GM19455 (cell line): ENCODE results near the gene TEAD3.

Source experiments
- ATAC-seq: cut with Tn5 transposase; IDR thresholded peaks from one replicate; pipeline ENCODE4 v1.9.1; 2021; ENCODE audit not compliant: unreplicated experiment

Gene TEAD3

GRCh38 chr6:35492974-35493284, 4.0 kb downstream of the TEAD3 start:
- ATAC-seq, result no peak

- ATAC-seq, result no peak
Observed at GRCh38 chr6:35492258-35492973, 4.5 kb downstream of the TEAD3 start.

DNA sequence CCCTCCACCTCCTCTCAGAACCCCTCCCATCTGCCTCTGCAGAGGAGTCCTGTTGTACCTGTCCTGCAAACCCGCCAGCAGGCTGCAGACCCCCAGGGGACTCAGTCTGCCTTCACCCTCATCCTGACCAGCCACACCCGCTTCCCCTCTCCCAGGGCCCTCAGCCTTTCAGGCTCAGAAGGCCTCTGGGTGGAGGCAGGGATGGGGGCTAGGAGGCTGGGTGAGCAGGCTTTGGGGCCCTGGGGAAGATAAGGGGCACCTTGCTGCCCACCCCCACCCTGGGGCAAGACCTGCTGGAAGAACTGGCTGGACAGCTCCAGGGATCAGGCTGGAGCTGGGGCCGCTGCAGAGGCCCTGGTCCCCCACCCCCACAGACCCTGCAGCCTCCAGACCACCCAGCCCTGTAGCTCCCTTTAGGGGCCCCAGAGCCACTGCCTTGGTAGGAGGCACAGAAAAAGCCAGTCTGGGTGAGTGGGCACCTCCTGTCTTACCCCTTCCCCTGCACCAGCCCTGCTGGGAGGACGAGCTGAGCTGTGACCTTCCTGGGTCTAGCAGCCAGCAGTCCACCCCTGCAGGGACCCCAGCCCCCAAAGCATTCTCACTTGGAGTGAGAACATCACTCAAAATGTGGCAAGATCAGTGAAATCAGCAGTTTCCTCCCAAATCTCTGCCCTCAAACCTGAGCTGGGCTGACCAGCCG, 5.2 kb downstream of the TEAD3 start:
- ATAC-seq, result no peak

- ATAC-seq, result no peak
Observed at GRCh38 chr6:35490821-35491557, 5.9 kb downstream of the TEAD3 start.

DNA sequence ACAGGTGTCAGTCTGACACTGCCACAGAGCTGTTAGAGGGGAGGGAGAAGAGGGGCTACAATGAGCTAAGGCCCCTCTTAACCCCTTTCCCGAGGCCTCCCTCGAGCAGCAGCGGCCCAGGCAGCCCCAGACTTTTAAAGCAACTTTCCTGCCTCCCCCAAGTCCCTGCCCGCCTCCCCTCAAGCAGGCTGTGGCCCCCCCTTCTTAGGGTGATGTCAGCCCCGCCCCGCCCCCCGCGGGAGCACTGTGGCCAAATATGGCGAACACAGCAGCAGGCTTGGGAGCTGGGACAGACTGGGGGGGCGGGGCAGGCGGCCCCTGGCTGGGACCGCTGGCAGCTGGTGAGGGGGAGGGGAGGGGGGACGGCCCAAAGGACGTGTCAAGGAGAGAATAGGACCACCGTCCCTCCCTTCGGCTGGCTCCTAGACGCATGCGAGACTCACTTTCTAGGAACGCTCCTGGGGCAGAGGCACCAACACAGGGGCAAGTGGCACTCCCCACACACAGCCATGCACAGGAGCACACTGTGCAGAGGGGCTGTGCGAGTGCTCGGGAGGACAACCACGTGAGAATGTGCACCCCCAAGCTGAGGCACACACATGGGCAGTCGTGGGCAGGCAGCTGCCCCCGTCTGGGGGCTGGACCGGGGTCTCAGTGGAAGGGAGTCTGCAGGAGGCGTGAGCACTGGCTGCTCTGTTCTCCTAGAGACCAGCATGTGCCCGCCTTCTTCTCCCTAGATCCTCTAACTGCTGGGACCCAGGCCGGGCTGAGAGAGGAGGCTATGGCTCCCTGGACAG, 6.7 kb downstream of the TEAD3 start:
- ATAC-seq, result no peak

GRCh38 chr6:35489066-35489465, 7.8 kb downstream of the TEAD3 start:
- ATAC-seq, result no peak

DNA sequence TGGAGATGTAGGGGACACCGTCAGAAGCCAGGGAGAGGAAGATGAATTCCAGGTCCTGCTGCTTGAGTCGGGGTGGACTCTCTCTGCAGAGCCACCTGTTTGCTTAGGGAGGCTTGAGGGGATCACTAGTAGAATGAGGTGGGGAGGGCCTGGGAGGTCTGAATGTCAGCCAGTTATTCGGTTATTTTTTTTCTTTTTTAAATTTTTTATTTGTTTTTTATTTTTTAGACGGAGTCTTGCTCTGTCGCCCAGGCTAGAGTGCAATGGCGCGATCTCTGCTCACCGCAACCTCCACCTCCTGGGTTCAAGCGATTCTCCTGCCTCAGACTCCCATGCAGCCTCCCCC, 8.4 kb downstream of the TEAD3 start:
- no peak for ATAC-seq

GRCh38 chr6:35487658-35488516, 9.0 kb downstream of the TEAD3 start:
- ATAC-seq, result no peak

DNA sequence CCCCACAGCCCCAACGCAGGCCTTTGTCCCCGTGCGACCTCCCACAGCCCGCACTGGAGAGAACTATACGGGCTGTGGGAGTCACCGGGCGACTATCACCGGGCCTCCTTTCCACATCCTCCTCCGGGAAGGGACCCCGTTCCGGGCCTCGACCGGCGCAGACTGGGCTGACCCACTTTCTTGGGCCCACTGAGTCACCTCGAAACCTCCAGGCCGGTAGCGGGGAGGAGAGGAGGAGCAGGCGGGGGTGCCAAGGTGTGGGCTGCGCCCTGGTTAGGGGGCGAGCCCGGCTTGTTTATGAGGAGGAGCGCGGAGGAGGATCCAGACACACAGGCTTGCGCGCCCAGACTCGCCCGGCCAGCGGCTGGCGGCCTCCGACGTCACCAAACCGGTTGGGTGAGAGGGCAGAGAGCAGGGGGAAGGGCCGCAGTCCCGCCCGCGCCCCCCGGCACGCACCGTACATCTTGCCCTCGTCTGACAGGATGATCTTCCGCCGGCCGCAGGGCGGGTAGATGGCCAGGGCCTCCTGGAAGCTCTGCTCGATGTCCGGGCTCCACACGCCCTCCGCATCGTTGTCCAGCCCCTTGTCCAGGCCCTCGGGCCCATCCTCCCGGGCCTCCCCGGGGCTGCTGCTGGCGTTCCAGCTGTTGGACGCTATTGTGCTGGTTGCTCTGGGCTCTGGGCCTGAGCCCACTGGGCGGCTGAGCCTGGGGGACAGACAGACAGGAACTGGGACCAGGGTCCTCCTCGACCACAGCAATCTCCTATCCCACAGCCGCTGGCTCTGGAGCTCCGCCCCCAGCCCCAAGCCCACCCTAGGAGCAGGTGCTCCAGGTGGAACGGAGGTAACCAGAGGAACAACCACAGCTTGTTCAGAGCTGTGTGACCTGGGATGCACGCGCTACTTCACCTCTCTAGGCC, 10.6 kb downstream of the TEAD3 start:
- no peak for ATAC-seq

DNA sequence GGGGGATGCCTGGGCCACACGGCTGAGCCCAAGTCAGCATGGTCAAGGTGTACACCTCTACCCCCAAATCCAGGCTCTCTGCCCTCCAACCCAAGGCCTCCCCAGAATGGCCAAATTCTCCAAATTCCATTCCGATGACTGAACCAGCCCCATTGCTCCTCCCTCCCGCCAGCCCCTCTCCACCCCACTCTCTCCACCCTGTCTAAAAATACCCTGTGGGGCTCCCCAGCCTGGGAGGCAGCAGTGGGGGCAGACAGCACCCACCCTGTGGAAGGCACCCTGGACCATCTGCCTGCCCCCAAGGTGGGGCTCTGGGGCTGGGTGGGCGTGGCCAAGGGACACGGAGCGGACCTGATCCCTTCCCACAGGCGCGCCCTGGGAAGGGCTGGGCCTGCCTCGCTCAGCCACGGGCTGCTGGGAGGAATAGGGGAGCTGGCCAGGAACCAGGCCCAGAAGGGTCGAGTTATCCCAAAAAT, 11.4 kb downstream of the TEAD3 start:
- ATAC-seq, result no peak

DNA sequence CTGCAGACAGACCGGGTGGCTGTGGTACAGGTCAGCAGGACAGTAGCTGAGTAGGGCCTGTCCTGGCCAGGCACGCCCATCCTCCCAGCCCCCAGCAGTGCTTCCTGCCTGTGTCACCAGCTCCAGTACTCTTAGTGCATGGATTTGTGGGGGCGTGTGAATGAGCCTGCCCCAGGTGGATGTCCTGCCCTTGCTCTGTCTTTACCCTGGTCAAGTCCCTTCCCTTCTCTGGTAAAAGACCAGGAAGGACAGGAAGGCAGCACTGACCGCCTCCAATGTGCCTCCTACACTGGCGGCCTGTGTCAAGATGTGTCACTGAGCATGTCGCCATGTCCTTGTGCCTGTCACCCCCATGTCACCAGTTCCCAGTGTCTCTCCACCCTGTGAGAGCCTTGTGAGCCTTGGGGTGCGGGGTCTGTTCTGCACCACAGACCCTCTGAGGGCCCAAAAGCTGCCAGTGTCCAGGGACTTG, 11.9 kb downstream of the TEAD3 start:
- no peak for ATAC-seq

DNA sequence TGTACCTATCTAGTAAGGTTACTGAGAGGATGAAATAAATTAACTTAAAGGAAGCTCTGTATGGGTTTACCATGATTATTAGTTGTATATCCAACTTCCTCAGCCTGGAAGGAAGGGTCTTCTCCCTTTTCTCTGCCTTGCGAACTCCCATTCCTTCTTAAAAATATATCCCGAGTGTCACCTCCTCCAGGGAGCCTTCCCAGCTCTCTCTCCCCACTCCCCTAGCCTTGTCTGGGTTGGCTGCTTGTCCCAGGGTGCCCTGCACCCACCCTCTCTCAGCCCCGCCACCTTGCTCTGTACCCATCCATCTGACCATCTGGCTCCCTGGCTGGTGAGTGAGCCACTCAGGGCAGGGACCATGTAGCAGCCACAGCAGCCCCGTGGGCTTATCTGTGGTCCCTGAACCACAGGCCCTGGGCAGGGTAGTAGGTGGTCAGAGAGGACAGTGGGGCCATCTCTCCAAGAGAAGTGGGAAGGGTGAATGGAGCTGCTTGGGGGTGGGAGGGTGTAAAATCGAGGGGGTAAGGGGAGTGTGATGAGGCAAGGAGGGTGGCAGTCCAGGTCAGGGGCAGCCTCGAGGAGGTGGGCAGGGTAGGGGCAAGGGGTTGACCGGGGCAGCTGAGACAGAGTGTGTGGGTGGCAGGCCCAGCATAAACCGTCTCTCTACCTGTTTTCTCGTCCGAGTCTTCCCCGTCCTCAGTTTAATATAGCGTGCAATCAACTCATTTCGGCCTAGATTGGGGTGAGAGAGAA, 12.8 kb downstream of the TEAD3 start:
- no peak for ATAC-seq

DNA sequence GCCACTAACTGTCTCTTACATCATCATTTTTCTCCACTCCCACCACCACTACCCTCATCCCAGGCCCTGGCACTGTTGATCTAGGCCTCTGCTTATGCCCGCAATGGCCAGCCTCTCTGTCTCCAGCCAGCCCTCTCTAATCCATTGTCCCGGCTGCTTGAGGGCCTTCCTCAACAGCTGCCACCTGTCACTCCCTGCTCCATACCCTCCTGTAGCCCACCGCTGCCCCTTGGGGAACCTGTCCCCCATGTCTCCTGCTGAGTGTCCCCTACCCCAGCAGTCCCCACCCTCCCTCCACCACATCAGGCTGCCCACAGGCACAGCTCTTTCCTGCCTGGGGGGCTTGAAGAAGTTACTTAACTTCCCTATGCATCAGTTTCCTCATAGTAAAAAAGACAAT, 13.4 kb downstream of the TEAD3 start:
- no peak for ATAC-seq

DNA sequence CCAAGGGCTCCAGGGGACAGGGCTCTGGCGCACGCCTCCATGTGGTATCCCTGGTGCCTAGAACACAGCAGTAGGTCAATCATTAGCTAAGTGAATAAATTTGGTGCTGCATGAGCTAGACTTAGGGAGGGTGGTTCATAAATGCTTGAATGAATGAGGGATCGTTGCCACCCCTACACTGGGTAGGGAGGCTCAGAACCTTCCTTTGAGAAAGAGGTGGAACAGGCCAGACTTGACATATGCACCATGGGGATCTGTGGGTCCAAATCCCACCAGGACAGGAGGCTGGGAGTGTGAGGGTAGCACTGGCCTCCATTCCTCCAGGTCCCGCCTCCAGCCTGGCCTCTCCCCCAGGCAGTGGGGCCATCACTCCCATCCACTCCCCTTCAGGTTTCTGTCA, 13.8 kb downstream of the TEAD3 start:
- no peak for ATAC-seq

GRCh38 chr6:35481226-35481625, 15.7 kb downstream of the TEAD3 start:
- no peak for ATAC-seq

DNA sequence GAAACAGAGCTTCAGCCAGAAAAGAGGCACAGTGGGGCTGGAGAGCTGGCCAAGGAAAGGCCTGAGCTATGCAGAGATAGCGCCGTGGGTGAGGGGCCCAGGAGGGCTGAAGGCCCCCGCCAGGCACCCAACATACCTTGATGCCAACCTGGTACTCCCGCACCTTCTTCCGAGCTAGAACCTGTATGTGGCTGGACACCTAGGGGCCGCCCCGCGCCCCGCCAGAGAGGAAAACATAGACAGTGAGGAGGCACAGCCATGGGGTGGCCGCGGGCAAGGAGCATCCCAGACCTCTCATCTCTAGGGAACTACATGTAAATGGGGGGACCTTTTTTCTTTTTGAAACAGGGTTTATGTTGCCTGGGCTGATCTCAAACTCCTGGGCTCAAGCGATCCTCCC, 16.7 kb downstream of the TEAD3 start:
- ATAC-seq, result no peak

DNA sequence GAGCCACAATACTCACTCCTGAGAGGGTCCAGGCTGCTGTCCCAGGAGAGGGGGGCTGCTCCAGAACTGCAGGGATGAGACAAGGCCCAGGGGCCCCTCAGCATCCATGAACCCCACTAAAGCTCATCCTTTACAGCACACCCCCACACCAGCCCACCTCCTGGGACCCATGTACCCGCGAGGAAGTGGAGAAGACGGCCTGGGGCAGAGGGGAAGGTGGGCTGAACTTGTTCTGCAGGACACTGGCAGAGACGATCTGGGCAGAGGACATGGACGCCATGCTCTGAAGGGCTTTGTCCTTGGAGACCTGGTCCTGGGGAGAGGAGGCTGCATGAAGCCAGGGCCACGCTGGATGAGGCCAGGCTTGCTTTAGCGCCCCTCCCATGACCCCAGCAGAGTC, 18.6 kb downstream of the TEAD3 start:
- no peak for ATAC-seq

DNA sequence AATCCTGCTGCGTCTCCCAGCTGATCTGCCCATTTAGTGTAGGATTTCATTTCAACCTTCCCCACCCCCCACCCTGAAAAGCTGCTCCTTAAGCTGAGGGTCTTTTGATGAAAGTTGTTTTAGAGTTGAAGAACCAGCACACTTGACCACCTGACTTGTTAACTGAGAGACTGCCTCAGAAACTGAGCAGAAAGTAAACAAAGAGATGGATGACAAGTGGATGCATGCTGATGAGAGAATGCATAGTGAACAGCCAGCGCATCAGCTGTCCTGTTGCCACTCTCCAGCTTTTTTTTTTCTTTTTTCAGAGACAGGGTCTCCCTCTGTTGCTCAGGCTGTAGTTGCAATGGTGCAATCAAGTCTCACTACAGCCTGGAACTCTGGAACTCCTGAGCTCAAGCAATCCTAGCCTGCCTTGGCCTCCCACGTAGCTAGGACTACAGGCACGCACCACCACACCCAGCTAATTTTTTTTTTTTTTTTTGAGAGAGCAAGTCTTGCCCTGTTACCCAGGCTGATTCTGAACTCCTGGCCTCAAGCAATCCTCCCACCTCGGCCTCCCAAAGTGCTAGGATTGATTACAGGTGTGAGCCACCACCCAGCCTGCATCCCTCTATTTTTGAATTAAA, 19.2 kb downstream of the TEAD3 start:
- no peak for ATAC-seq
